OCI-LY1 (cell line): ENCODE data around the gene CARD10.

Experiments
- CTCF ChIP-seq: fragments of 200-600 bp; sonication (generic), shearing (Covaris generic); IDR thresholded peaks from 2 replicates; pipeline ENCODE4 v1.5.1; 2017; ENCODE audit warnings: mild to moderate bottlenecking, antibody characterized with exemption, low read length, moderate library complexity, mixed read lengths
- EZH2 ChIP-seq: fragments of 200-600 bp; sonication (generic), shearing (Covaris generic); IDR thresholded peaks from 2 replicates; pipeline ENCODE4 v1.8.0; 2017; ENCODE audit warnings: borderline replicate concordance, mixed run types, mild to moderate bottlenecking, antibody characterized with exemption, low read length, moderate library complexity, mixed read lengths

- TF ChIP-seq CTCF (no peak), EZH2 (no peak)
Observed at GRCh38 chr22:37563153-37564081, 44.2 kb upstream of the CARD10 start.
